Liver (tissue), 3 donors: Measurements from ENCODE around the gene MSX2.

ENCODE experiments used
- EGR1 ChIP-seq, 2 donors: IDR thresholded peaks; 2 replicates each; pipeline ENCODE4 v1.6.1; 2016 to 2018; ENCODE audit warnings: antibody characterized with exemption in 2 of 2, low read depth in 2 of 2
- TF ChIP-seq, protein P1 (sequence below): fragments of 150-350 bp; IDR thresholded peaks from 2 replicates; pipeline ENCODE4 v1.5.1; 2017; ENCODE audit warnings: improper control_type of control experiment, low read depth, low read length; ENCODE audit not compliant: missing input control
- donor health status: healthy.
- donor health status: healthy.

DNA sequence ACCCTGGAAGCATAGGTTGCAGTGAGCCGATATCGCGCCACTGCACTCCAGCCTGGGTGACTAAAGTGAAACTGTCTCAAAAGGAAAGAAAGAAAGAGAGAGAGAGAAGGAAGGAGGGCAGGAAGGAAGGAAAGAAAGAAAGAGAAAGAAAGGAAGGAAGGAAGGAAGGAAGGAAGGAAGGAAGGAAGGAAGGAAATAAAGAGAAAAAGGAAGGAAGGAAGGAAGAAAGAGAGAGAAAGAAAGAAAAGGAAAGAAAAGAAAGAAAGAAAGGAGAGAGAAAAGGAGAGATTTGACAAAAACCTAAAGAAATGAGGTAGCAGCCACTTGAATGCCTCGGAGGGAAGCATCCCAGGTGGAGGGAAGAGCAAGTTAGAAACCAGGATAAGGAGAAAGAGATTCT lies 44.6 kb downstream of the MSX2 start:
- TF ChIP-seq EGR1 (IDR thresholded peaks at IDR 0.05; ENCODE audit: low read depth in 2 of 2): no peak
- TF ChIP-seq, protein P1, sequence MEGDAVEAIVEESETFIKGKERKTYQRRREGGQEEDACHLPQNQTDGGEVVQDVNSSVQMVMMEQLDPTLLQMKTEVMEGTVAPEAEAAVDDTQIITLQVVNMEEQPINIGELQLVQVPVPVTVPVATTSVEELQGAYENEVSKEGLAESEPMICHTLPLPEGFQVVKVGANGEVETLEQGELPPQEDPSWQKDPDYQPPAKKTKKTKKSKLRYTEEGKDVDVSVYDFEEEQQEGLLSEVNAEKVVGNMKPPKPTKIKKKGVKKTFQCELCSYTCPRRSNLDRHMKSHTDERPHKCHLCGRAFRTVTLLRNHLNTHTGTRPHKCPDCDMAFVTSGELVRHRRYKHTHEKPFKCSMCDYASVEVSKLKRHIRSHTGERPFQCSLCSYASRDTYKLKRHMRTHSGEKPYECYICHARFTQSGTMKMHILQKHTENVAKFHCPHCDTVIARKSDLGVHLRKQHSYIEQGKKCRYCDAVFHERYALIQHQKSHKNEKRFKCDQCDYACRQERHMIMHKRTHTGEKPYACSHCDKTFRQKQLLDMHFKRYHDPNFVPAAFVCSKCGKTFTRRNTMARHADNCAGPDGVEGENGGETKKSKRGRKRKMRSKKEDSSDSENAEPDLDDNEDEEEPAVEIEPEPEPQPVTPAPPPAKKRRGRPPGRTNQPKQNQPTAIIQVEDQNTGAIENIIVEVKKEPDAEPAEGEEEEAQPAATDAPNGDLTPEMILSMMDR: no peak
